Endothelial cell (in vitro differentiated cells): ENCODE measurements around the gene ZNF280D. TPM values are rescaled to one million over a fixed set of nuclear protein-coding genes. Genes with fewer than 3 reads are reported as not detected.

Source experiments
- DNase-seq: peaks from one replicate; pipeline ENCODE4 v3.0.0; 2021; ENCODE audit warnings: low spot score
- H3K27ac Mint-ChIP-seq: one replicate; pipeline ENCODE4 v1.8.0; 2021; ENCODE audit warnings: mixed read lengths, inconsistent platforms; ENCODE audit not compliant: unreplicated experiment
- H3K27me3 Mint-ChIP-seq: one replicate; pipeline ENCODE4 v1.8.0; 2021; ENCODE audit warnings: mild to moderate bottlenecking, moderate library complexity, mixed read lengths, inconsistent platforms; ENCODE audit not compliant: unreplicated experiment
- H3K36me3 Mint-ChIP-seq: one replicate; pipeline ENCODE4 v1.8.0; 2021; ENCODE audit warnings: mild to moderate bottlenecking, low read depth, mixed read lengths, inconsistent platforms; ENCODE audit not compliant: unreplicated experiment
- H3K4me1 Mint-ChIP-seq: one replicate; pipeline ENCODE4 v1.8.0; 2021; ENCODE audit warnings: mild to moderate bottlenecking, mixed read lengths, inconsistent platforms; ENCODE audit not compliant: unreplicated experiment
- H3K4me3 Mint-ChIP-seq: one replicate; pipeline ENCODE4 v1.8.0; 2021; ENCODE audit warnings: mild to moderate bottlenecking, mixed read lengths, inconsistent platforms; ENCODE audit not compliant: unreplicated experiment
- H3K9me3 Mint-ChIP-seq: one replicate; pipeline ENCODE4 v1.8.0; 2021; ENCODE audit warnings: mixed read lengths, inconsistent platforms; ENCODE audit not compliant: unreplicated experiment
- total RNA-seq: library from RNA; stranded (reverse); fragmentation: NEBNext Ultra II Directional; extraction: Animal tissue kit (Norgen Biotek cat#: 25700); gene quantifications from one replicate; pipeline ENCODE4 v1.2.1, GENCODE V29; 2021; ENCODE audit not compliant: unreplicated experiment
- TF ChIP-seq, protein P1 (sequence below): fragments of 200-600 bp; sonication (generic); IDR thresholded peaks from one replicate; pipeline ENCODE4 v1.5.0; 2021; ENCODE audit warnings: antibody characterized with exemption; ENCODE audit not compliant: unreplicated experiment

ZNF280D gene
- total RNA-seq, 1 donor from 2014 or later, result 34.6 TPM

DNA sequence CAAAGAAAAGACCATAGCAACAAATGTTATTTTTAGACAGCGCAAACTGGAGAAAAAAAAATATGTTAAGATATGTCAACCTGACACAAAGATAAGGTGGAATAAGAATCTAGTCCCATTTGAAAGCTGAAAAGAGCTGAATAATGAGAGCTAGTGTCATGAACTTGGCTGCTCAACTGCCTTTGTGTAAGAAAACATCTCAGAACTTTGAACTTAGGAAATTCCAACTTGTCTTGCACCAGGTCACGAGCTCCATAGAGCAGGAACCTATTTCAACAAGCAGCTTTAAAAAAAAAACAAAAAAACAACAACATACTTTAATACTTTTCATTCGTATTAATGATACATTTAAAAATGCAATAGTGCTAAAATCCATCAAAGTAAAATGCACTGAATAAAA lies 79.5 kb downstream of the ZNF280D start:
- no peak for DNase-seq
- H3K4me3 Mint-ChIP-seq, result no peak overlapping the region
- no peaks in the 10 kb centered on the region for H3K9me3 Mint-ChIP-seq
- H3K4me1 Mint-ChIP-seq, result no peaks in the 10 kb centered on the region
- no peaks in the 10 kb centered on the region for H3K27me3 Mint-ChIP-seq
- no peak overlapping the region for H3K27ac Mint-ChIP-seq
- H3K36me3 Mint-ChIP-seq, result no peaks in the 10 kb centered on the region
- TF ChIP-seq, protein P1, sequence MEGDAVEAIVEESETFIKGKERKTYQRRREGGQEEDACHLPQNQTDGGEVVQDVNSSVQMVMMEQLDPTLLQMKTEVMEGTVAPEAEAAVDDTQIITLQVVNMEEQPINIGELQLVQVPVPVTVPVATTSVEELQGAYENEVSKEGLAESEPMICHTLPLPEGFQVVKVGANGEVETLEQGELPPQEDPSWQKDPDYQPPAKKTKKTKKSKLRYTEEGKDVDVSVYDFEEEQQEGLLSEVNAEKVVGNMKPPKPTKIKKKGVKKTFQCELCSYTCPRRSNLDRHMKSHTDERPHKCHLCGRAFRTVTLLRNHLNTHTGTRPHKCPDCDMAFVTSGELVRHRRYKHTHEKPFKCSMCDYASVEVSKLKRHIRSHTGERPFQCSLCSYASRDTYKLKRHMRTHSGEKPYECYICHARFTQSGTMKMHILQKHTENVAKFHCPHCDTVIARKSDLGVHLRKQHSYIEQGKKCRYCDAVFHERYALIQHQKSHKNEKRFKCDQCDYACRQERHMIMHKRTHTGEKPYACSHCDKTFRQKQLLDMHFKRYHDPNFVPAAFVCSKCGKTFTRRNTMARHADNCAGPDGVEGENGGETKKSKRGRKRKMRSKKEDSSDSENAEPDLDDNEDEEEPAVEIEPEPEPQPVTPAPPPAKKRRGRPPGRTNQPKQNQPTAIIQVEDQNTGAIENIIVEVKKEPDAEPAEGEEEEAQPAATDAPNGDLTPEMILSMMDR, result no peak

DNA sequence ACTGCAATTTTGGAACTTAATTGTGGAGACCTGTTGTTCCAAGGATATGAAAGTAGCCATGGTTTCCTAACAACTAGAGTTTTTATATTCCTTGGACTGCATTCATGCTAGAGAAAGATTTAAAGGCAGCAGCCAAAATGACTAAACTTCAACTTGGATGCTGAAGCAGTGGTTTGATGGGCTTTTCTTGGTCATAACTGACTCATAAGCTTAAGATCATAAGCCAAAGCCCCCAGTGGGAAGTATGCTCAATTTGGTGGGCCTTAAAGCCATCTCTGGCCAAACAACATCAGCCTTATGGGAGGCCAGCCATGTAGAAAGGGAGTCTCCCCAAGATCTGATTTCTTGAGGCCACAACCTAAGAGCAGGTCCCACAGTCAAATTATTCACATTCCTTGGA lies 80.2 kb downstream of the ZNF280D start:
- H3K27ac Mint-ChIP-seq, result no peak overlapping the region
- H3K36me3 Mint-ChIP-seq, result no peaks in the 10 kb centered on the region
- TF ChIP-seq, protein P1, result no peak
- H3K4me3 Mint-ChIP-seq, result no peak overlapping the region
- no peaks in the 10 kb centered on the region for H3K27me3 Mint-ChIP-seq
- DNase-seq, result no peak
- H3K9me3 Mint-ChIP-seq, result no peaks in the 10 kb centered on the region
- no peaks in the 10 kb centered on the region for H3K4me1 Mint-ChIP-seq

DNA sequence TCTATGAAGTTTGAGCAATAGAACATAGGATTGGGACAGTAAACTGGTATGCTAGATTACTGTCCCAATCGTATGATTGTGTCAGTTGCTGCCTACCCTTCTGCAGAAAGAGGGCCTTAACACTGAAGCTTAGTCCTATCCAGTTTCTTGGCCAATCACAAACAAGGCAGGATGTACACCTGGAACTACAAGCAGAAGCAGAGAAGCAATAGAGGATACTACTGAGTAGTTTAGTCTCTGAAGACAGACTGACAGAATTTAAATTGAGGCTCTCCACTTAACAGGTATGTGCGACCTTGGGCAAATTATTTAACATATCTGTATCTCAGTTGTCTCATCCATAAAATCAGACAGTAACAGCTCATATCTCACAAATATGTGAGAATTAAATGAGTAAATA lies 85.0 kb downstream of the ZNF280D start:
- Mint-ChIP-seq H3K27ac (no peak overlapping the region), H3K36me3 (no peaks in the 10 kb centered on the region), H3K27me3 (no peaks in the 10 kb centered on the region), H3K4me3 (no peak overlapping the region), H3K9me3 (no peaks in the 10 kb centered on the region), H3K4me1 (no peaks in the 10 kb centered on the region)
- DNase-seq, result no peak
- TF ChIP-seq, protein P1, result no peak

DNA sequence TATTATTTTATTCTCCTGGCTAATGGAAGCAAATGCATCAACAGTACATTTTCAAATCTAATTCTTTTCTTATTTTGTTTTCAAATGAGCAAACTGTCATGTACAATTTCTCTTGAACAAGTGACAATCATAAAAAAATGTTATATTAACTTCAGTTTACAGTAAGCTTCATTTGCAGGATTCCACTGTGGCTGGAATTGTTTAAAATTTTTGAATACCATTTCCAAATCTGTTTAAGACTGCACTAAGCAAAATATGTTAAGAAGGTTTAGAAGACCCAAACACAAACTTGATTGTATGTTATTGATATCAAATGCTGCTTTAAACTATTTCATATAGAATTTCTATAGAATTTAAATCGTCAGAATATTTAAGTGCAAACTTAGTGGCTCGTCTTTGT lies 92.8 kb downstream of the ZNF280D start:
- H3K9me3 Mint-ChIP-seq, result no peaks in the 10 kb centered on the region
- peaks cover 2% of the 10 kb centered on the region for H3K4me1 Mint-ChIP-seq
- DNase-seq, result no peak
- TF ChIP-seq, protein P1, result no peak
- H3K4me3 Mint-ChIP-seq, result no peak overlapping the region
- H3K36me3 Mint-ChIP-seq, result no peaks in the 10 kb centered on the region
- H3K27ac Mint-ChIP-seq, result no peak overlapping the region
- no peaks in the 10 kb centered on the region for H3K27me3 Mint-ChIP-seq

DNA sequence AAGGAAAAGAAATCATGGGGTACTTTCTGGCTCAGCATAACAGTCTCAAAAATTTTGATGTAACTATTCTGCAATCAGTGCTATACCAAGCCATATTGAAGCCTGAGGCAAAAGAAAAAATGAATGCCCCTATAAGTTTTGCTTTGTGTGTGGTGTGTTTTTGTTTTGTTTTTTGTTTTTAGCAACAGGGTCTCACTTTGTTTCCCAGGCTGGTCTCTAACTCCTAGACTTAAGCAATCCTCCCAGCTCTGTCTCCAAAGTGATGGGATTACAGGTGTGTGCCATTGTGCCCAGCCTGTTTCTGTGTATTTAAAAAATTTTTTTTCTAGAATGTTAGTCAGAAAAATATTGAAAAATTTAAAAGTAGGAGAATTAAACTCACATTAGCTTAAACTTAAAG lies 93.2 kb downstream of the ZNF280D start:
- H3K36me3 Mint-ChIP-seq, result no peaks in the 10 kb centered on the region
- peaks cover 2% of the 10 kb centered on the region for H3K4me1 Mint-ChIP-seq
- H3K27ac Mint-ChIP-seq, result no peak overlapping the region
- no peaks in the 10 kb centered on the region for H3K9me3 Mint-ChIP-seq
- no peak overlapping the region for H3K4me3 Mint-ChIP-seq
- DNase-seq, result no peak
- no peaks in the 10 kb centered on the region for H3K27me3 Mint-ChIP-seq
- TF ChIP-seq, protein P1, result no peak
